ENCODE measurements around the gene KCNQ1. TPM values are rescaled to one million over a fixed set of nuclear protein-coding genes. Genes with fewer than 3 reads are reported as not detected.

The KCNQ1 gene
- total and polyA plus RNA-seq, 2 experiments from 2014 or later: not detected

- DNase-seq: no peak
- Histone ChIP-seq H2AFZ (no peak overlapping the region), H3K36me3 (ENCODE audit: low read depth) (no peaks in the 10 kb centered on the region), H3K9me2 (ENCODE audit: insufficient read depth) (no peaks in the 10 kb centered on the region), H3K79me2 (ENCODE audit: insufficient read depth) (no peaks in the 10 kb centered on the region), H4K20me1 (ENCODE audit: insufficient read depth) (no peaks in the 10 kb centered on the region), H3K9me3 (ENCODE audit: low read depth) (no peaks in the 10 kb centered on the region), H3K4me1 (ENCODE audit: insufficient read depth) (no peaks in the 10 kb centered on the region), H3K27ac (no peak overlapping the region), H3K9ac (no peak overlapping the region), H3F3A (ENCODE audit: insufficient read depth) (no peaks in the 10 kb centered on the region), H3K27me3 (replicated peaks; ENCODE audit: insufficient read depth) (peaks cover 43% of the 10 kb centered on the region), H3K4me3 (no peak overlapping the region), H3K4me2 (ENCODE audit: unreplicated experiment) (no peak overlapping the region)
- WGBS, 2 experiments (ENCODE audit: low coverage in 1 of 2, low lambda C conversion rate in 2 of 2, missing lambda C conversion rate in 2 of 2): 48 to 49% methylated on average over 34 to 35 of the region's 36 CpGs
- in situ Hi-C loops (cut with MboI): no loop called here
- TF ChIP-seq EZH2phosphoT487 (IDR thresholded peaks at IDR 0.05; ENCODE audit: insufficient read depth, low read depth) (no peak), EZH2 (IDR thresholded peaks at IDR 0.05; ENCODE audit: insufficient read depth, poor library complexity, severe bottlenecking) (no peak)
Measured at GRCh38 chr11:2549876-2550605, 105.2 kb downstream of the KCNQ1 start.

GRCh38 chr11:2550606-2550970, 105.8 kb downstream of the KCNQ1 start:
- in situ Hi-C loops (cut with MboI): no loop called here
- Histone ChIP-seq H3K4me1 (ENCODE audit: insufficient read depth) (no peaks in the 10 kb centered on the region), H3K27me3 (replicated peaks; ENCODE audit: insufficient read depth) (peaks cover 43% of the 10 kb centered on the region), H4K20me1 (ENCODE audit: insufficient read depth) (no peaks in the 10 kb centered on the region), H3K27ac (no peak overlapping the region), H3K4me2 (ENCODE audit: unreplicated experiment) (no peak overlapping the region), H3K79me2 (ENCODE audit: insufficient read depth) (no peaks in the 10 kb centered on the region), H3K9ac (no peak overlapping the region), H2AFZ (no peak overlapping the region), H3K9me2 (ENCODE audit: insufficient read depth) (no peaks in the 10 kb centered on the region), H3K9me3 (ENCODE audit: low read depth) (no peaks in the 10 kb centered on the region), H3K4me3 (no peak overlapping the region), H3F3A (ENCODE audit: insufficient read depth) (no peaks in the 10 kb centered on the region), H3K36me3 (ENCODE audit: low read depth) (no peaks in the 10 kb centered on the region)
- no peak for DNase-seq
- TF ChIP-seq EZH2phosphoT487 (IDR thresholded peaks at IDR 0.05; ENCODE audit: insufficient read depth, low read depth) (no peak), EZH2 (IDR thresholded peaks at IDR 0.05; ENCODE audit: insufficient read depth, poor library complexity, severe bottlenecking) (no peak)
- 47 to 50% methylated on average over 7 to 8 of the region's 8 CpGs for WGBS, 2 experiments (ENCODE audit: low coverage in 1 of 2, low lambda C conversion rate in 2 of 2, missing lambda C conversion rate in 2 of 2)

GRCh38 chr11:2551131-2551530, 106.3 kb downstream of the KCNQ1 start:
- H3K27me3 ChIP-seq (replicated peaks; ENCODE audit: insufficient read depth): peaks cover 43% of the 10 kb centered on the region
- no peaks in the 10 kb centered on the region for H3K9me3 ChIP-seq (ENCODE audit: low read depth)
- H3K4me3 ChIP-seq: no peak overlapping the region
- no peak for TF ChIP-seq EZH2phosphoT487 (IDR thresholded peaks at IDR 0.05; ENCODE audit: insufficient read depth, low read depth)
- TF ChIP-seq EZH2 (IDR thresholded peaks at IDR 0.05; ENCODE audit: insufficient read depth, poor library complexity, severe bottlenecking): no peak
- no peak overlapping the region for H3K4me2 ChIP-seq (ENCODE audit: unreplicated experiment)
- H3K79me2 ChIP-seq (ENCODE audit: insufficient read depth): no peaks in the 10 kb centered on the region
- H3K36me3 ChIP-seq (ENCODE audit: low read depth): no peaks in the 10 kb centered on the region
- no peak overlapping the region for H3K9ac ChIP-seq
- DNase-seq: no peak
- no peak overlapping the region for H3K27ac ChIP-seq
- H3K4me1 ChIP-seq (ENCODE audit: insufficient read depth): no peaks in the 10 kb centered on the region
- no peaks in the 10 kb centered on the region for H3F3A ChIP-seq (ENCODE audit: insufficient read depth)
- in situ Hi-C loops (cut with MboI): no loop called here
- WGBS, 2 experiments (ENCODE audit: low coverage in 1 of 2, low lambda C conversion rate in 2 of 2, missing lambda C conversion rate in 2 of 2): 83 to 86% methylated on average over 12 of the region's 12 CpGs
- no peaks in the 10 kb centered on the region for H3K9me2 ChIP-seq (ENCODE audit: insufficient read depth)
- H4K20me1 ChIP-seq (ENCODE audit: insufficient read depth): no peaks in the 10 kb centered on the region
- H2AFZ ChIP-seq: no peak overlapping the region

DNA sequence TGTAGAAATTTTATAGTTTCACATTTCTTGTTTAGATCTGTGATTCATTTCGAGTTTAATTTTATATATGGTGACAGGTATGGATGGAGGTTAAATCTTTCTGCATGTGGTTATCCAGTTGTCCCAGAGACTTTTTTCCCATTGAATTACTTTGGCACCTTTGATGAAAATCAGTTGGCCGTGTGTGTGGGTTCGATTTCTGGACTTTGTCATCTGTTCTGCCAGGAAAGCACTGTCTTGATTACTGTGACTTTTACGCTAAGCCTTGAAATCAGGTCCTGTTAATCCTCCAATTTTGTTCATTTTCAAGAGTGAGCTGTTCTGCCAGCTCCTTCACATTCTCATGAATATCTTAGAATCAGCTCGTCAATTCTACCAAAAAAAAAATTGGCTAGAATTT, 107.4 kb downstream of the KCNQ1 start:
- H4K20me1 ChIP-seq (ENCODE audit: insufficient read depth): no peaks in the 10 kb centered on the region
- H2AFZ ChIP-seq: no peak overlapping the region
- H3K4me2 ChIP-seq (ENCODE audit: unreplicated experiment): no peak overlapping the region
- no peaks in the 10 kb centered on the region for H3K79me2 ChIP-seq (ENCODE audit: insufficient read depth)
- no peak for TF ChIP-seq EZH2 (IDR thresholded peaks at IDR 0.05; ENCODE audit: insufficient read depth, poor library complexity, severe bottlenecking)
- TF ChIP-seq EZH2phosphoT487 (IDR thresholded peaks at IDR 0.05; ENCODE audit: insufficient read depth, low read depth): no peak
- in situ Hi-C loops (cut with MboI): no loop called here
- no peak overlapping the region for H3K9ac ChIP-seq
- H3K27me3 ChIP-seq (replicated peaks; ENCODE audit: insufficient read depth): peaks cover 43% of the 10 kb centered on the region
- no peaks in the 10 kb centered on the region for H3K9me2 ChIP-seq (ENCODE audit: insufficient read depth)
- H3K9me3 ChIP-seq (ENCODE audit: low read depth): no peaks in the 10 kb centered on the region
- no peaks in the 10 kb centered on the region for H3K36me3 ChIP-seq (ENCODE audit: low read depth)
- H3F3A ChIP-seq (ENCODE audit: insufficient read depth): no peaks in the 10 kb centered on the region
- no peak overlapping the region for H3K4me3 ChIP-seq
- H3K4me1 ChIP-seq (ENCODE audit: insufficient read depth): no peaks in the 10 kb centered on the region
- H3K27ac ChIP-seq: no peak overlapping the region
- WGBS, 2 experiments (ENCODE audit: low coverage in 1 of 2, low lambda C conversion rate in 2 of 2, missing lambda C conversion rate in 2 of 2): 28 to 30% methylated on average over 5 of the region's 5 CpGs
- no peak for DNase-seq
